GM18505 (cell line): Measurements from ENCODE around the gene DST.

Experiments used
- ATAC-seq: cut with Tn5 transposase; IDR thresholded peaks from one replicate; pipeline ENCODE4 v1.9.1; 2021; ENCODE audit not compliant: unreplicated experiment
- POLR2A ChIP-seq: IDR thresholded peaks from 4 replicates; pipeline ENCODE4 v1.6.1; 2011; ENCODE audit warnings: borderline replicate concordance; ENCODE audit not compliant: insufficient read depth, insufficient read length; ENCODE audit errors: extremely low read depth

DST gene

GRCh38 chr6:56556751-56557540, 85.7 kb downstream of the DST start:
- ATAC-seq, result no peak
- no peak for TF ChIP-seq POLR2A

- ATAC-seq, result no peak
- no peak for TF ChIP-seq POLR2A
Measured at GRCh38 chr6:56555438-56555872, 87.2 kb downstream of the DST start.

DNA sequence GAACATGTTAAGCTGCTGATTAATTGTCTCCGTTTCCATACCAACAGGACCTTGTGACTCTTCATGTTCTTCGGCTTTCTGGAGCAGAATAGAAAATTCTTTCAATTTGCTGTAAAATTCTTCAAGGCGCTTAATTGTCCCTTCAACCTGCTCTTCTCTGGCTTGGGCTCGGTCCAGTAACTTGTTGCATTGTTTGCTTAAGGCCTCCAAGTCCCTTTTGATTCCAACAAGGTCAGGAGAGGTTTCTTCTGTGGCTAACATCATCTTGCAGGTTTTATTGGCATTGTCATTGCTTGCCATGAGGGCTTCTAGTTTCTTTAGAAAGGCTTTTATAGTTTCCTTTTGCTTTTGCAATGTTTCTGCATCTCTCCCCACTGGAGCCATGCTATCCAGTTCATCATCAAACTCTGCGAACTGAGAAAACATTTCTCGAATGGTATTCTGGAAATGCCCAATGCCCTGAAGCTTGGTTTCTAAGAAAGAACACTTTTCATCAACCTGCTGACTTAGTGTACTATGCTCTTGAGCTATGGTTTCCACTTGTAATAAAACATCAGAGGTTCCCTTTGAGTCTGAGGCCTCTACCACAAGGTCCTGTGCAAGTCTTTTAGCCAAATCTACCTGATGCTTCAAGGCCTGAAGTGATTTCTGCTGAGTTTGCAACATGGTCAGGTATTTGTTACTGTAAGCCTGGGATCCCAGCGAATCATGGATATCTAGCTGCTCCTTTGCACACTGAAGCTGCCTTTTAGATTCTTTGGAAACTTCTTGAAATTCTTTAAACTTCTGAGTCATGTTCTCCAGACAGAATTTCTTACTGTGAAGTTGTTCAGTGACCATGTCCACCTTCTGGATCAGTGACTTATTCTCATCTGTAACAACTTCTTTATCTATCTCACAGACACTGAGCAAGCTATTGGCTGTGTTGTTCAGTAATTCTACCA, 90.2 kb downstream of the DST start:
- no peak for TF ChIP-seq POLR2A
- ATAC-seq, result no peak

DNA sequence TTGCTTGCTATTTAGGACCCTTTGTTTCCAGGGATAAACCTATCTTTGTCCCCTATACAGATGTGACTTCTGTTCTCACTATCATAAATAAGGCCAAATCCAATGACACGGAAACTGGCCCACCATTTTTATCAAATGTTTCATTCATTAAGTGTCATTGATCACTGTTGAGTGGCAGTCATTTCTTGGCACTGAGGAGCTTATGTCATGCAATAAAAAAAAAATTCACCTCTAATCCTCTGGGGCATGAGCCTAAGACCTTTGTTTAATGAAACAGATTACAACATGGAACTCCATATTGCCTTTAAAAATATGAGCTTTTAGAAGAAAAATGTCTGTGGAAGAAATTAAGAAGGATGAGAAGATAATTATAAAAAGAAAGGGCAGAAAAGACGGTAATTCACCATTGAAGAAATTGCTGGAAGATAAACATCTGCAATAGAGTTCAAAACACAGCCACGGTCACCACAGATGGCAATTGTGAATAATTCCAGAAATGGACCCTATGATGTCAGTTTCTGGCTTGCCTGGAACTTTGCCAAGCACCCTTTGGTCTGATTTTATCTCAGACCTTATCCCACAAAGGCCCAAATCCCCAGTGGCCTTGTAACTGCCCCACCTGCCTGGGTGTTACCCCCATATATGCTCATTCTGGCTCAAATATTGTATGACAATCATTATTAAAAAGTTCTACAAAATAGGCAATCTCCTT, 91.1 kb downstream of the DST start:
- no peak for TF ChIP-seq POLR2A
- ATAC-seq, result no peak

DNA sequence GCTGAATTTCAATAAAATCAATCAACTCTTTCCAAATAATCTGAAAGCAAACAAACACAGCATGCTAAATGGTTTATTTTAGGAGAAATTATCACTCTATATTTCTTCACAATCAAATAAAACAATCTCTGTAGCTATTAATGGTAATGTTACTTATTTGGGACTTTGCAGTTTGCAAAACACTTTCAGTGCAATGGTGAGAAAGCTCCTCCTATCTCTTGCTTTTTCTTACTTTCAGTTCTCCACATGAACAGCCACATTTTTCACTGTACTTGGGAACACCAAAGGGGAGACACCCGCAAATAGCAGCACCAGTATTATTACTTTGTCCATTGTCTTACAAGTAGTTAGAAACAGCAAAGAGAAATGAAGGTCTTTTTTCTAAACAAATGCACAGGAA, 92.4 kb downstream of the DST start:
- no peak for ATAC-seq
- TF ChIP-seq POLR2A, result no peak

GRCh38 chr6:56549014-56549413, 93.7 kb downstream of the DST start:
- TF ChIP-seq POLR2A, result no peak
- no peak for ATAC-seq

DNA sequence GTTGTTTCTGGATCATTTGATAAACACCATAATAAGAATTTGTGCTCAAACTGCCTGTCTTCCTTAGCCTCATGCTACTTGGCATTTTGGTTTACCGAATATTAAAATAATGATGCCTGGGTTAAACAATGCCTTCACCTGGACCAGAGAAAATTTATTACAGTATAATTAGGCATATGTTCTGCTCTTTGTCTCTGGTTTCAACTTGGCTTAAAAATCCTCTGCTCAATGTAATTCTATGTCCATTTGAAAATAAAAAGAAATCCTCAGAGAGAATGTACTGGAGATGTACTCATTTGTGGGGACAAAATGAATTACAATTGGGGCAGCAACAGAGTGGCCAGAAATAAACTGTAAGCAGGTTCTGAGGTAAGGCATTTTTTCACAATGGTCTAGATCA, 95.0 kb downstream of the DST start:
- no peak for ATAC-seq
- TF ChIP-seq POLR2A, result no peak

DNA sequence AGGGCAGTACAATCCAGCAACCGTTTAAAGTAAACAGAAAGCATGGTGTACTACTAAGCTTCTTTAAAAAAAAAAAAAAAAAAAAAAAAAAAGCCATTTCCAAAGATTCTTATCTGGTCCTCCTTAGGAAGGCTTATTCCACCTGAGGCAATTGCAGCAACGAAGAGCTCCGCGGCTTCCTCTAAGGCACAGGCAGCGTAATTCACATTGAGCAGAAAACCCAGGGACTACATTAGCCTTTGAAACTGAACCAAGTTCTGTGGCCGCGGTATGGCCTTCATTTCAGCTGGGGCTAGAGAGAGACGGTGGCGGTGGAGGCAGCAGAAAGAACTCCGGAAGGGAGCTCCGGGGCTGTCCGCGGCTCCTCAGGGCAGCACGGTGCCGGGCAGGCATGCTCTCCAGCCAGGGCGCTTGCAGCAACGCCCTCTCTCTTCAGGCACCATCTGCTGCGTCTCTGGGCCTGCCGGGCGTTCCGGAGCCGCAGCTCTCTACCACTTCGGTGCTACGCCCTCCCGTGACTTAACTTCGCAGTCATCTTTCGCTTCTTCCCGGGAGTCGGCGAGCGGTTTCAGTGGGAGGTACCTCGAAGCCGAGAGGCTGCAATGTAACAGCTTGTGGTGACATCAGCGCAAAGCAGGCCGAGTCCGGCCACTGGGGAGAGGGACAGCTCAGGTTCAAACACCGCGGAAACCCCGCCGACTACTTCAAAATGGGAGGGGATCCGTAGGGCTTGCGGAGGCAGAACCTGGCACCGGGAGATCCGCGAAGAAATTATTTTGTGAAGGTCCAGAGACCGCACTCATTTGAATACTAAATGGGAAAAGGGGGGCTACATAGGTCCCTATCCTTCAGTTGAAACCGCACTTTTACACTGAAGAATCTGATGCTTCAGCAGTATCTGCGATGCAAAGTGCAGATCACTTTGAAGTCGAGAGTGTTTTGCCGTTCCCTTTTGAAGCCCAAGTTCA, 100.0 kb downstream of the DST start:
- TF ChIP-seq POLR2A, result peak; percentile 84
- ATAC-seq, result peak; percentile 95

GRCh38 chr6:56541741-56542360, 100.8 kb downstream of the DST start:
- no peak for TF ChIP-seq POLR2A
- ATAC-seq, result no peak

- no peak for TF ChIP-seq POLR2A
- ATAC-seq, result no peak
Measured at GRCh38 chr6:56541030-56541600, 101.6 kb downstream of the DST start.

DNA sequence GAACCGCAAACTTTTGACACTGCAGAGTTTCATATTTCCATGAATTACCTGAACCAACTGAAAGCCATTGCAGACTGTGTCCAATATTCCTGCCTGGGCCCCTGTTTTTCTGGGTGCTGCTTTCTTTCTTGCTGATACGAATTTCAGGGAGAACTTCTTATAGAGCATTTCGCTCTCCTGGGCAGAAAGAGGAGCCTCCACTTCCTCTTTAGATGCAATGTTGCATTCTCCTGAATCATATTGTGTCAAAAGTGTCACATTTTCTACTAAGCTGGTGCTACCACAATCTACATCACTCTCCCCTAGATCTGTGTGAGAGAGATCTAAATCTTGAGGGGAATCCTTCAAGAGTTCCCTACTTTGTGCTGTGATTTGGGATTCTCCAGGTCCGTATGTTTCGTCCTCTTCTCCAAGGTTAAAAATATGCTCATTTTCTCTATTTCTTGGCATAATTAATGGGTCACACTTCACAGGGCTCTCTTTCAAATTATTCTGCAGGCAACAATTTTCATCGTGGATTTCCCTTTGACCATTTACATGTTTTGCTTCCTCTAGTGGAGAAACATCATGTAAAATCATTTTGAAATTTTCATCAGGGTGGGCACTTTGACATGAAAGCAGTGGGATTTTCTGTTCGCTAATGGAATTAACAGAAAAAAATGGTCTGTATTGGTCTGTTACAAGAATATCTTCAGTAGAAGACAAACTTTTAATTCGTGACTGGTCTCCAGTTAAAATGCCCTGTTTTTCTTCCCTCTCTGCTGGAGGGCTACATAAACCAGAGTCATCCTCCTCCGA, 102.3 kb downstream of the DST start:
- no peak for ATAC-seq
- TF ChIP-seq POLR2A, result no peak

DNA sequence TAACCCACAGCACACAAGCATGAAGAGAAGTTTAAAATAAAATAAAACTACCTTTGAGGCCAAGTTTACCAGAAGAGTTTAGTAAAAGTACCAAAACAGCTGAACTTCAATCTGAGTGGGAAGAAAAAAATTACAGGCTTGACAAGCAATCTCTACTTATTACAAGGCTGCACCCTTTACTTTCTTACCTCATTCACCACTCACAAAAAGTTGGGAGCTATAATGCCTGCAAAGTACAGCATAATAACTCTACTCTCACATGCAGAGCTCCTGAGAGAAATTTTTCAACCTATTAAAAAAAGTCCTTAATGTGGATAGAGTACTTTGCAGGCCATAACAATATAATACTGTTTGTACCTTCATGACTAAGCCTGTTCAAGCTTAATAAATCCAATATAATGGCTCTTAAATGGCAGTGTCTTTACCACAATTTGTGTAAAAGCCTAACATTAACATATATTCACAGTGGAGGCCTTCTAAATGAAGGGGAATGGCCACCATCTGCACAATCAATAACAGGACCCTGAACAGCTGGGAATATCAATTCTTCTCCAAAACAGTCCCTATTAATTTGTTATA, 103.1 kb downstream of the DST start:
- TF ChIP-seq POLR2A, result no peak
- no peak for ATAC-seq
